ENCODE measurements around the gene TLX2. TPM values are rescaled to one million over a fixed set of nuclear protein-coding genes. Genes with fewer than 3 reads are reported as not detected.

The TLX2 gene
- total RNA-seq, 1 experiment from 2014 or later, result 0.46 TPM

DNA sequence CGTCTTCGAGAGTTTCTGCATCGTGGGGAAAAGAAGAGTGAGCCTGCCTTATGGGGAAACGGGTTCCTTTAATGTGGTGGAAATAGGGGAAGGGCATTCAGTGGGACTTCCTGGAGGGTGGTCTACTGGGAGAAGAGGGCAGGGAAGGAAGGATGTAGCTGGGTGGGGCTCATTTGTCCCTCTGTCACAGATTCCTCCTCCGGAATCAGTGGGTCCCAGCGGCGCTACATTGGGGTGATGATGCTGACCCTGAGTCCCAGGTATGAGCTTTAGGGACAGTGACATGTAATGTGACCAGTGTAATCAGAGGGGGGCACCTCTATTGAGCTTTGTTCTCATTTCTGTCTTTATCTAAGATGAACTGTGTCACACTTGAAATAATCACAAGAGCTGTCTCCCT is 17.4 kb downstream of the TLX2 start:
- no peak for DNase-seq (ENCODE audit: low read depth)

DNA sequence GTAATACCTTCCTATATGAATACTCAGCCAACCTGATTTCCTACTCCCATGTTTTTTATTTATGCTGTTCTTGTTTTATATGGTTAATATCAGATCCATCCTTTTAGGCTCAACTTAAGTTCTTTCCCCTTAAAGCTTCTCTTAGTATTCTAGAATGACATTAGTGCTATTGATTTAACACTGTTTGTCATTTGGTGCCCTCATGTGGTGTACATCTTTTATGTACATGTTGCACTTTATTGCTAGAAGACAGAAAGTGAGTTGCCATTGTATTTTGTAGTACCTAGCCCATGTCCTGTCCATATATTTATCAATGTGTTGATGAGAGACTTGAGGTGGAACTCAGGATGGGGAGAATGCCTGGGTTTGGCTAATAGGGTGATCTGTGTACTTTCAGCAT is 18.0 kb downstream of the TLX2 start:
- DNase-seq (ENCODE audit: low read depth), result peak; percentile 57

DNA sequence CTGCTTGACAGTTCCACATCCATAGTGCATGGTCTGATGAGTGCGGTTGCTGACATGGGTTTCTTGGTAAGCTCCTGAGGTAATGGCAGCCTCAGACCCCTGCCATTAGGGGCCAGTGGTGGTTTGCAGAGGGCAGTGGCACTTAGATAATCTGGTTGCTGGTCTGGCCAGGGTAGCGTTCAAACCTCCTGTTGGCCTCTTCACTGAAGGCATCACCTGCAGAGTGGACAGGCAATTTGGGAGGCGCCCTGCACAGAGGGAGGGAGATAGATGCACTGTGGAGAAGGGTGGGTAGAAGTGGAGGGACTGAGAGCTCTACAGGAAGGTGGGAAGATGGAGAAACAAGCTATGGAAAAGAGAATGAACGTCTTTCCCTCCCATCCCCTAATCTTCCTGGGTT is 19.2 kb downstream of the TLX2 start:
- DNase-seq (ENCODE audit: low read depth), result no peak

DNA sequence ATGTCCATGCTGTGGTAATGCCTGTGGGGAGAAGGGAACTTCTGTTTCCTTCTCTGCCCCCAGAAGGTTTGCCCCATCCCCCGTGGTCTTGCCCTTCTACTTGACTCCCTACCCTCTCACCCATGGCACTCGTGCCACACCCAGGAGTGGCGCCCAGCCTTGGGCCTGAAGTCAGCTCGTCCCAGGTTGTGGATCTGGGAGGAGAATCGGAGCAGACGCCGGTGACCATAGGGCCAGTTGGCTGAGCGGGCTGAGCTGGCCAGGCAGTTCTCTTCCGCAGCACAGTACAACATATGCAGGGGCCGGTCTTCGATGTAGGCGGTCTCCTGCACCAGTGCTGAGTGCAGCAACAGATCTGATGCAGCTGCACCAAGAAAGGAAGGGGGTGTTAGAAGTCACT is 20.2 kb downstream of the TLX2 start:
- no peak for DNase-seq (ENCODE audit: low read depth)

DNA sequence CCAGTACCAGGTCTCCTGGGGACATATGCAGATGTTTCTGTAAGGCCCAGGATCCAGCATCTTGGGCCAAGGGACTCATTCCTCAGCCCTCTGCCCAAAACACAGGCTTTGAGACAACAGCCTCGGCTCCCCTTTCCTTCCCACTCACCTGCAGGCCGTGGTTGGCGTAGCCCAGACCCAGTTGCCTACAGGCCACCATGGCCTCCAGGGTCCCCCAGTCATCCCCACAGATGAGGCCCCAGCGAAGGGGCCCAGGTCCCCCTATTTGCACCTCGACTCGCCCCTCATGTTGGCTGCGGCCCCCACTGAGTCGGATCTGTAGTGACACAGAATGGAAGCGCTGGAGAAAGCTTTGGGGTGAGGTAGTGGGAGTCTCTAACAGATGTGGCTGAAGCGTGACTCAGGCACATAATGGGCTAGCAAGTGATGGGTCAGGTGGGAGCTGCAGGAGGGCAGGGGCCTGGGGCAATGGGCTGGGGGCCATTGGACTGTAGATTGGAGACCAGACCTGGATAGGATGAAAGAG is 21.3 kb downstream of the TLX2 start:
- DNase-seq (ENCODE audit: low read depth), result no peak

DNA sequence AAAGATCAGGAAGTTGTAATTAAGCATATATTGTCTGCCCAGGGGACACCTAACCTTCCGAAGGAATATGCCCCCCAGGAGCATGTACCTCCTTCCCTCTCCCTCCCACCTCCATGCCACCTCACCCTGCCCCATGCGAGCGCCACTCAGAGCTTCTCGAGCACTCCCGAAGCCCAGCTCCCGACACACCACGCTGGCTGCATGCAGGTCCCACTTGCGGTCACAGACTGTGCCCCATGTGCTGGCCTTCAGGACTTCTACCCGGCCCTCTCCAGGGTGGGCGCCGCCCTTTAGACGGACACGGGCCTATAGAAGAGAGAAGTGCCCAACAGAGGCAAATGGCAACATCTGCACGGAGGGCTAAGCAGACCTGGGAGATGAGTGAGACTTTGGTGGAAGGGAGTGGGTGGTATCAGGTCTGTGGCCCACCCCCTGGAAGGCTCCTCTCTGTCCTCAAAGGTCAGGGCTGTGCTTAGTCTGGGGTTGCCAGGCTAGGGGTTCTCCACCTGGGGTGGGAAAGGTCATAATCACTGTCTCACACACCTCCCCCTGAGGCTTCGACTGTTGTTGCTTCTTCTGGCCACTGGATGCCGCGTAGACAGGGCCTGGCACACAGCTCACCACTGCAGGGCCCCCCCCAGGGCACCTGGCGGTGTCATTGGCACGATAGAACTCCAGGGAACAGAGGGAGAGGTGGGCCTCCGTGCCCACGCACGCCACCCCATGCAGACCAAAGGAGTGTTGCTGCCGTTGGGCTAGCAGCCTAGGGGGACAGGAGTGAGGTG is 22.1 kb downstream of the TLX2 start:
- no peak for DNase-seq (ENCODE audit: low read depth)

DNA sequence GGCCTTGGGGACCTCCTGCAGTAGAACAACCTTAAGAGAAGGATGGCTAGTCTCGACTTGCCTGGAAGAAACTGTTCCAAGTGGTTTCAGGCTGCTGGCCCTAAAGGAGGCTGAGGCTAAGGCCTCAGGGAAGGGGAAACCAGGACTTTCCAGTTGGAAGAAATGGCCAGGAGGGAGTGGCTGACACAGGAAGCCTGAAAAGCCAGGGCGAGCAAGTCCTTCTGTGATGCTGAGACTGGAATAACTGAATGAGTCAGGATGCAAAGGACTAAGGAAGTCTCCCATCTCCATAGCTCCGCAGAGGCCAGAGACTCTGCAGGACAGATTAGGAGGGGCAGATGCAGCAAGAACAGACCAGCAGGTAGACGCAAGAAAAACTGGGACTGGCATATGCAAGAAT is 22.9 kb downstream of the TLX2 start:
- DNase-seq (ENCODE audit: low read depth), result no peak

DNA sequence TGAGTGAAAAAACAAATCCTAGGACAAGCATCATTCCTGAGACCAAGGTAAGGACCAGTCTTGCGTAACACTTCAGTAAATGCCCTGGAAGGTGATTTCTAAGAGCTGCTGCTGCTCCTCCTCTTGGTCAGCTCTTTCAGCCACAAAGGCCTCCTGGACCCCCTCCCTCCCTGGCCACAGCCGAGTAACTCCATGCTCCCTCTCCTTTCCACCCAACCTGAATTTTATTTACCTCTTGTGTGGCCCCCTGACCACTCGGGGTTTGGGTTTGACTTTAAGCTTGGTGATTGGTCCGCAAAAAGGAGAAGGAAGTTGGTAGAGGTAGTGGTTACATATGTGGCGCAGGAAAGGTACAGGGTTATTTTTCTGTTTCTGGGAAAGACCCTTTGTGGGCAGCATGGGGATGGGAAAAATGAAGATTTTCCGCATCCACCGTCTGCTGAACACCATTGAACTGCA is 24.7 kb downstream of the TLX2 start:
- no peak for DNase-seq (ENCODE audit: low read depth)

DNA sequence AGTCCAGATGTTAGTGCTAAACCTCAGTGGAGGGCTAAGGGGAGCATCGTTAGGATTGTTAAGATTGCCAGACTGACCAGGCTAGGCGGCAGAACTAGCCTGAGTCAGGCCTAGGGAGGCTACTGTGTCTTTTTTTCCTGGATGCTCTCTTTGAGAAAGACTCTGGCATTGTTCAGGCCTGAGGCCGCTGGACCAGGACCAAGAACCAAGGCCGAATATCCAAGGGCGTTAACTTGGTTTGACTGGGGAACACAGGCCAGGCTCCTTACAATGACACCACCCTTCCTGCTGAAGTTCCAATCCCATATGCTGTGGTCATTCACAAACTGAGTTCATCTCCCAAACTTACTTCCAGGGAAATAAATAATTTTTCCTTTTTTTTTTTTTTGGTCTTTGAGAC is 26.0 kb downstream of the TLX2 start:
- no peak for DNase-seq (ENCODE audit: low read depth)

DNA sequence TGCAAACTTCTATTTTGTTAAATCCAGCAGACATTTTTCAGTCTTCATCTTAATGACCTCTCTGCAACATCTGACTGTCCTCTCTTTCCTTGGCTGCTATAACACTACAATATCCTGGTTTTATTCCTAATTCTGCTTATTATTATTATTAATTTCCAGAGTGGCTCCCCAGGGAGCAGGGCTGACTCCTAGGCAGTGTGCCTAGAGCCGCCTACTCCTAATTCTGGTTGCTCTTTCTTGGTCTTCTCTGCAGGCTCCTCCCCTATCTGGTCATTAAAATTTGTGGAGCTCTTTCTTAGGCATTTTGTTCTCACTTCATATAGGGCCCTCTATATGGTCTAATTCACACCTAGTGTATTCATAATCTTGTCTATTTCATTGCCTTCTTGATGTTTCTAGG is 28.7 kb downstream of the TLX2 start:
- no peak for DNase-seq (ENCODE audit: low read depth)

DNA sequence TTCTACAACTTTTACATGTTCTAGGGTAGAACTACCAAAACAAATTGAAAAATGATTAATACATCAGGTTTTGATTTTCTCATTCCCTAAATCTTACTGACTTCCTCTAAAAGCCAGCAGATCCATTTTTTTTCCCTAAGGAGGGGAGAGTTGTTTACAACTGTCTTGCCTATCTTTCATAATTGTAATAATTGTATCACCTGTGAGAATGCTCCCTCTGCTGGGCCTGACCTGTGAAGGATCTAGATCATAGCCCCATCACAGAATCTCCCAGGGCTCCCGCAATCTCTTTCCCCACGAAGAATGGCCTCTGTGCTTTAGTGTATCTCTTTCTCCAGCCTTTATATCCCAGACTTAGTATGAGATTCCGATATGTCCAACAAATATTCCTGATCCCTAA is 30.4 kb downstream of the TLX2 start:
- no peak for DNase-seq (ENCODE audit: low read depth)

DNA sequence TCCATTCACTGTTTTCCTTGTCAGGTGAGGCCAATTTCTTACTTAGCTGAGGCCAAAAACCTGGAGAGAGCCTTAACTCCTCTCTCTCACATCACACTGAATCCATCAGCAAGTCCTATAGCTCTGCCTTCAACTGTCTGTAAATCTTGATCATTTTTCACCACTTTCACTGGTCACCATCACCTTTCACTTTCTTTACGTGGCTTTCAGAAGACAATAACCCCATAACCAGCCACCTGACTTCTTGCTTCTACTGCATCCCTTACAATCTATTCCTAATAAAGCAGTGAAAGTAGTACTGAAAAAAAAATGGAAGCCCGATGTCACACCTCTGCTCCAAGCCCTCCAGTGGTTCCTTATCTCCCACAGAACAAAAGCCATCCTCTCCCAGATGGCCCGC is 31.8 kb downstream of the TLX2 start:
- DNase-seq (ENCODE audit: low read depth), result no peak

DNA sequence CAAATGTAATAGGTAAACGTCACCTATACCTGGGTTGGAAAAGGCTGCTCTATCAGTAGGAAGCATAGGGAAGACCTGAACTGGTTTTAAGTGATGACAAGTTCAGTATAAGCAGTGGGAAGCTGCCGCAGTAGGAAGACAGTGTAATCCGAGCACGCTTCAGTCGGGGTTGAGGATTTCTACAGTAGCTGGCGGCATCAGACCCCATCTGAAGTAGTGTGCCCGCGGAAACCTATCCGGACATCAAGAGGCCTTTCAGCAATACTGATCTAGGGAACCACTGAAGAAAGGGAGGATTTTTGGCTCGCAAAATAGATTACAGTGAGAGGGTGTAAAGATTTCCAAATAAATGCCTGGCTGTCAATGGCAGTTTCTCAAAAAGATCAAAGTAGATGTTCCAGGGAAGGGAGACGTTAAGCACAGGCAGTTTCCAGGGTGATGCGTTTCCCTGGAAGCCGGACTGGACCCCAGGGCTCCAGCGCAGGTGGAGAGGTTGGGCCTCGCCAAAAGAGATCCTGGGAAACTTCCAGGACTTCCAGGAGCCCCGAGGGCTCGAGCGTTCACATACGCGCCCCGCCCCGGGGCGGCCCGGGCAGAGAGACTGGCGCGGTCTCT is 34.1 kb downstream of the TLX2 start:
- no peak for DNase-seq (ENCODE audit: low read depth)

DNA sequence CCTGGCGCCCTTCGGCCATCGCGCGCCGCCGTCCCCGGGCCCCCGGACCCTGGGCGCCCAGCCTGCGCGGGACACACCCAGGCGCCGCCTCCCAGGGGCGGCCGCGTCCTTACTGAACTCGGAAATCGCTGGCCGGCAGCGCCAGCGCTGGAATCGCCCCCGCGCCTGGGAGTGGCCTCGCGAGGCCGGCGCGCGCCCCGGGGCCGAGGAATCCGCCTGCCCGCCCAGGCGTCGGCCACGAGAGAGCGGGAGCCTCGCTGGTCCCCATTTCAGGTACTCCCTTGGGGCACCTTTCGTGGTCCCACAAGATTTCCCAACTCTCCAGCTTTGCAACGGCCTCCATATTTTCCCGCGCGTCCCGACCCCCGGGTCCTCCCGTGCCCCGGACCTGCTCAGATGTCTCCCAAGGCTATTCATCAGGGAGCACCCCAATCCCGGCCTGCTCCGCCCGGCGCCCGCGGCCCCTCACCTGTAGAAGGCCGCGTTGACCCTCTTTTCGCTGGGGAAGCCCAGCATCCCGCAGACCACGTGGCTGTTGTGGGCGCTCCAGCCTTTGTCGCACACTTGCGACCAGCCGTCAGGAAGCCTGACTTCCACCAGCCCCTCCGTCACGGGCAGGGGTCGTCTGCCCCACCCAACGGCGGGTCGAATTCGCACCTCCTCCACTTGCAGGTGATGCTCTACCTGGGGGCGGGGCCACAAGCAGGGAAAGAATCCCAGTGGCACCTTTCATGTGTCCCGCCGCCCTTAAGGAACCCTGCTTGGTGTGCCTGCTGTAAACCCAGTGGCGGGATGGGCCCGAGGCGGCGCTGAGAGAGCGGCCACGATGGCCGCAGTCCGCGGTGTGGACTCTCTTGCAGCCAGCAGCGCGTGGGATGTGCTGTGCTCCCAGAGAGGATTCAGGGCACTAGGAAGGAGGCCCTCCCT is 34.9 kb downstream of the TLX2 start:
- DNase-seq (ENCODE audit: low read depth), result peak; percentile 47

DNA sequence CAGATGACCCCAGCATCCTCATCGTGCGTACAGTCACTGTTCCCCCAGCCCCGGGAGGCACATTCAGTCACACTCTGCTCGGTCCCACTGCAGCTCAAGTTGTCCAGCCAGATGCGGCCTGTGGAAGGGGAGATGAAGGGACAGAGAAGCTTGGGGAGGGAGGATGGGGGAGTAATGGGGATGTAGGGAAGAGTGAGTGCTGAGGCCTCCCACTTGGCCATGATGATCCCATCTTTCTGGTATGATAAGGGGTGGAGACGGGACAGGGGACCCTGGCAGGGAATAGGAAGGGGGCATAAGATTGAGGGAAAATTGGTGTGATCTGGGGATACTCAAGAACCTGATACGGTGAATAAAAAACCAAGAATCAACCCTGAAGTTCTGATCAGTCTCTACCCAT is 36.0 kb downstream of the TLX2 start:
- DNase-seq (ENCODE audit: low read depth), result no peak

DNA sequence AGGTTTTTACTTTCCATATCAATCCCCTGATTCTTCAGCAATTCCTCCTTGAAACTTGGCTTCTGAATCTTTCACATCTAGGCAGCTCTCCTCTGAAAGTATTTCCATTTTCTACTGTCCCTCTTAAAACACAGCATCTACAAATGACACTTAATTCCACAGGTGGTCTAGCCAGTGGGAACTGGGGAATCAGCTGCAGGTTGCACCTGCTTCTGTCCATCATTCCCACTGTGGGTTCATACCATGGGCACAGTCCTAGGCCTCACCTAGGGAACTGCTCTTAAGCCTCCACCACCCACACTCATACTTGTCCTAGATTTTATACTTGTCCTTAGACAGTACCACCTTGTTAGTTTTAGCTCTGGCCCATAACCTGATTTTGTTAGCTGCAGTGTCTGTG is 37.3 kb downstream of the TLX2 start:
- DNase-seq (ENCODE audit: low read depth), result no peak

DNA sequence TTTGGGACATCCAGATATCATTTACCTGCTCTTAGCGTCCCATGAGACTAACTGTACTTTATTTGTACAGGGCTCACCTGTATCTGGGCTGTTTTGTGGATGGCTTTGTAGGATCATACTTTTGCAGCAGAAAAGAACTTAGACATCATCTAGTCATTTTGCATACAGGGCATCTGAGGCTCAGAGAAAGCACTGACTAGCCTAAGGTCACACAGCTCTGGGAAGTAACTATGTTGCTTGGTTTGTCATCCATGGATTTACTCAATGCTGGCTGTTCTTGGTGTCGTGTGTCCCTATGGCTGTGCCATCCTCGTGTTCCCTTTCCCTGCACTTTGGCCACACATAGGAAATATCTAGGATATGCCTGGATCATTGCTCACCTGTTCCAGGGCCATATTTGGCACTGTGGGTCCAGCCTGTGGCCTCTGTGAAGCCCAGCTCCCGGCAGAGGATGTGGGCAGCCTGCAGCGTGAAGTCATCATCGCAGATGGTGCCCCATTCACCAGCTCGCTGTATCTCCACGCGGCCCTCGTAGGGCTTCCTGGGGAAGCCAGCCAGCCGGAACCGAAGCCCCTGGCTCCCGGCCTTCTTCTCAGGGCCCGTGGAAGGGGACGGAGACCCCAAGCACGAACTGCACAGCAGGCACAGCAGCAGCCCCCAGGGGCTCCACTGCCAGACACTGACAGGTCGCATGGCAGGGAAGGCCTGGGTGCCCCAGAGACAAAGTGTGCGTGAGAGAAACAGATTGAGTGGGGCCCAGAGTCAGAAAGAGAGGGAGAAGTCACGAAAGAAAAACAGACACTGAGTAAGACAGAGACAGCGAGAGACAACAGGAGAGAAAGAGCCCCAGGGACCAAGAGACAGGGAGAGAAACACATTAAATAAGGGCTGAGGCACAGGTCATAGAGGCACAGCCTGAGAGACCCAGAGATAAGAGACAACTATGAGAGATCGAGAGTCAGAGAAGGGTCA is 38.0 kb downstream of the TLX2 start:
- no peak for DNase-seq (ENCODE audit: low read depth)

DNA sequence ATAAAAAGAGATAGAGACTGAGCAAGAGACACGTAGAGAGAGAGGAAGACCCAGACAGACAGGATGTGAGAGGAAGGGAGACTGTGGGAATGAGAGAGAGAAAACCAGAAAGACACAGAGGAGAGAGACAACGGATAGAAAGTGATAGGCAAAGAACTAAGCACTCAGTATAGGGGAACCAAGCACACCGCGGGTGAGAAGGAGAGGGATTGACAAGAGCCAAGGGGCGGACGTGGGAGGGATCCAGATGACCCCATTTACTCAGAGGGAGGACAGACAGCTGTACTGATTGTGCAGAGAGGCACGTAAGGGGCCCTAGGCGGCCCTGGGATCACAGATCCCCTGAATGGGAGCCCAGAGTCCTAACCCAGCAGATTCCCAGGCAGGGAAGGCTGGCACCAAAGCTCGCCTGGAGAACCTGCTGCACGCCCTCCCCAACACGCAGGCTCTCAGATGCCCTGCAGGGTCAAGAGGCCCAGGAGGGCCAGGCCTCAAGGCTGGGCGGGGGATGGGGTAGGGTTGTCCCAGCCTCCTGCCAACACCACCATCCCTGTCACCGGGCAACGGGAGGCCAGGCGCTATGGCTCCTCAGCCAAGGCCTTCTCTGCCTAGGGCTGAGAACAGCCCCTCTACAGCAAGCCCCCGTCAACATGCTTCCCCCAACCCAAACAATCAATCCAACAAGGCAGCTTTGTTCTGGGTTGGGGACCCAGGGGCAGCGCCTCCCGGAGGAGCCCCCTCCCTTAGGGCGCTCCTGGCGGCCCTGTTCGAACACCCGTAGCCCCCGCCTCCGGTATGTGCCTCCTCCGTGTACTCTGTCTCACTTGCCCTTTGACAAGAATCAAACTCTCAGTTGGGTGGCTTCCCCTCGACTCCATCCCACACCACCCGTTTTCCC is 38.9 kb downstream of the TLX2 start:
- peak; percentile 32 for DNase-seq (ENCODE audit: low read depth)

DNA sequence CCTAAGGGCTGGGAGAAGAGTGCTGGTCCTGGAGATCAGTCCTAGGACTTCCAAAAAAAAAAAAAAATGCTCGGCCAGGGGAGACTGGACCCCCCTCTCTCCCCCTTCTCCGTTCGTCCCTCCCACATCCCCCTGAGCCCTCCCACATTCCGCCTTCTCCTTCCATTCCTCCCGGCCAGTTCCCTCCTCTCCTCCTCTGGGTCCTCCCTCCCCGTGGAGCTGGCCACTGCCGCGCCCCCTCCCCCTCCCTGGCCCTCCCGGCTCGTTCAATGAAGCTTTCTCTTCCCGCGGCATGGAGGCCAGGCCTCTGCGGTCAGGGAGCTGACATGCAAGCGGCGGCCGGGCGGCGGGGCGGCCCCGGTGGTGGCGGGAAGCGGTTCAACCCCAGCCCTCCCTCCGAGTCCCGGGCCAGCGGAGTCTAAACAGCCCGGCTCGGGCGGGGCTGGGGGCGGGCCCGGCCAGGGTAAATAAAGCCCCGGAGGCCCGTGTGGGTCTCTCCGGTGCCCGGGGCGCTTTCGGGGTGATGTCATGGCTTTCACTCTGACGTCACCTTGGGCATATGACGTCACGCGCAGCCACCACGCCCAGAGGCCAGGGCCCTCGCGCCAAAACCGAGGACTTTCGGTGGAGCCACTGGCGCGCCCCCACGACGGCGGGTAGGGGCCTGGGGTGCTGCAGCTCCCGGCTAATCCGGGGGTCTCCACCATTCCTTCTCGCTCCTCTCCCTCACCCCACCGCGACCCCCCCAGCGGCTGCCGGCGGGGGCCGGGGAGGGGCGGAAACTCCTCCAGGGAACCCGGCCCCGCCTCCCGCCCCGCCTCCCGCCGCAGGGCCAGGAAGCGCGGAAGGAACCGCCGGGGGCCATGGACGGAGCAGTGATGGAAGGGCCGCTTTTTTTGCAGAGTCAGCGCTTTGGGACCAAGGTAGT is 39.9 kb downstream of the TLX2 start, which contains the start of the genes DOK1 and LOXL3:
Gene DOK1 (plus strand): TSS at position 829 of the 928 bp plus-strand sequence. CDS start 35 bp downstream, at position 864.
Gene LOXL3 (minus strand): TSS at position 51 of the 928 bp plus-strand sequence. CDS start 1,308 bp downstream, outside the sequence.
- peak; percentile 80 for DNase-seq (ENCODE audit: low read depth)

Measured in LHCN-M2 (cell line).